AG09319 (cell line): ENCODE results near the gene SYNE1.

Experiments
- DNase-seq: peaks from one replicate; pipeline ENCODE4 v3.0.0-alpha.2; 2010; ENCODE audit warnings: low read depth; ENCODE audit errors: extremely low read depth
- CTCF ChIP-seq: IDR thresholded peaks from 2 replicates; pipeline ENCODE4 v1.5.1; 2011; ENCODE audit warnings: low read depth, mild to moderate bottlenecking, inconsistent platforms, low read length, moderate library complexity

Gene SYNE1

GRCh38 chr6:152575621-152576150 is 61.5 kb downstream of the SYNE1 start:
- DNase-seq = no peak
- TF ChIP-seq CTCF = no peak

- no peak for TF ChIP-seq CTCF
- DNase-seq = no peak
Observed at GRCh38 chr6:152575161-152575560, 62.0 kb downstream of the SYNE1 start.

- DNase-seq = no peak
- TF ChIP-seq CTCF = no peak
Observed at GRCh38 chr6:152573762-152574161, 63.4 kb downstream of the SYNE1 start.

GRCh38 chr6:152572338-152573088 is 64.6 kb downstream of the SYNE1 start:
- DNase-seq = no peak
- TF ChIP-seq CTCF = no peak

GRCh38 chr6:152571943-152572337 is 65.2 kb downstream of the SYNE1 start:
- DNase-seq = no peak
- TF ChIP-seq CTCF = no peak

- no peak for TF ChIP-seq CTCF
- no peak for DNase-seq
Observed at GRCh38 chr6:152571089-152571488, 66.1 kb downstream of the SYNE1 start.

GRCh38 chr6:152566103-152566875 is 70.9 kb downstream of the SYNE1 start:
- no peak for DNase-seq
- no peak for TF ChIP-seq CTCF
